Astrocyte of the cerebellum (primary cell): ENCODE results near the gene CROT.

Source experiments
- DNase-seq: peaks from one replicate; pipeline ENCODE4 v3.0.0-alpha.2; 2011; ENCODE audit warnings: low read depth
- H3K4me3 ChIP-seq: 2 replicates; pipeline ENCODE4 v1.5.1; 2011; ENCODE audit warnings: mild to moderate bottlenecking, low read depth, low read length, moderate library complexity
- in situ Hi-C: cut with HindIII; loops from 2 replicates; pipeline ENCODE4 v1.10.0; 2017; ENCODE audit warnings: low sequenced_read_pairs
- TF ChIP-seq, protein P1 (sequence below): IDR thresholded peaks from 2 replicates; pipeline ENCODE4 v1.5.1; 2012; ENCODE audit warnings: low read length, low read depth, moderate library complexity, mild to moderate bottlenecking; ENCODE audit errors: missing control alignments

The CROT gene

GRCh38 chr7:87370660-87371180 is 25.3 kb downstream of the CROT start:
- in situ Hi-C loops, result no loop called here
- no peak for DNase-seq

DNA sequence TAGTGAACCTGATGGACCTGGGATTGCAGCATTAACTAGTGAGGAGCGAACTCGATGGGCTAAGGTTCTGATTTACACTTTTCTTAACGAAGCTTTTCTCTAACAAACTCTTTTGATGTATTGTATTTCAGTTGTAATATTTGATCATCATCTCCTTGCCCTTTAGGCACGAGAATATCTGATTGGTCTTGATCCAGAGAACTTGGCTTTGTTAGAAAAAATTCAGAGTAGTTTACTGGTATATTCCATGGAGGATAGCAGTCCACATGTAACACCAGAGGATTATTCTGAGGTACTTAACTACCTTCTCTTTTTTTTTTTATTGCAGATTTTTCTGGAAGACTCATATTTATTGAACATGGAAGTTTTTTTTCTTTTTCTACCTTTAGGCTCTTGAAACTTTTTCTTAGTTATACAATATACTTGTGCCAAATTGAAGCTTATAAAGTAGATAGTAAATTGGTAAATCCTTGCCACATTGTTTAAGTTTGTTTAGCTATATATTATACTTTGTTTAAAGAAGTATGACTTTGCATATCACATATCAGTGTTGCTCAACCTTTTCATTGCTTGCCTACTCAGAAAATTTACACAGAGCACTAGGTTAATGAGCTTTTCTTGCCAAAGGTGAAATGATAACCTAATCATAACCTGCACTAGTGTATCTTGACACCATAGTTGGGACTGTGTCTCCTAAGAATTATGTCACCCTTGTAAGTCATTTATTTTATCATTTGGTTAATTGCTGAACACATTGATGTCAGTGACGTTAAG is 30.4 kb downstream of the CROT start:
- DNase-seq, result no peak
- no peak overlapping the region for H3K4me3 ChIP-seq
- TF ChIP-seq, protein P1, sequence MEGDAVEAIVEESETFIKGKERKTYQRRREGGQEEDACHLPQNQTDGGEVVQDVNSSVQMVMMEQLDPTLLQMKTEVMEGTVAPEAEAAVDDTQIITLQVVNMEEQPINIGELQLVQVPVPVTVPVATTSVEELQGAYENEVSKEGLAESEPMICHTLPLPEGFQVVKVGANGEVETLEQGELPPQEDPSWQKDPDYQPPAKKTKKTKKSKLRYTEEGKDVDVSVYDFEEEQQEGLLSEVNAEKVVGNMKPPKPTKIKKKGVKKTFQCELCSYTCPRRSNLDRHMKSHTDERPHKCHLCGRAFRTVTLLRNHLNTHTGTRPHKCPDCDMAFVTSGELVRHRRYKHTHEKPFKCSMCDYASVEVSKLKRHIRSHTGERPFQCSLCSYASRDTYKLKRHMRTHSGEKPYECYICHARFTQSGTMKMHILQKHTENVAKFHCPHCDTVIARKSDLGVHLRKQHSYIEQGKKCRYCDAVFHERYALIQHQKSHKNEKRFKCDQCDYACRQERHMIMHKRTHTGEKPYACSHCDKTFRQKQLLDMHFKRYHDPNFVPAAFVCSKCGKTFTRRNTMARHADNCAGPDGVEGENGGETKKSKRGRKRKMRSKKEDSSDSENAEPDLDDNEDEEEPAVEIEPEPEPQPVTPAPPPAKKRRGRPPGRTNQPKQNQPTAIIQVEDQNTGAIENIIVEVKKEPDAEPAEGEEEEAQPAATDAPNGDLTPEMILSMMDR, result no peak
- in situ Hi-C loops, result no loop called here

More at GRCh38 chr7:87370660-87371180, 25.3 kb downstream of the CROT start:
- no peak overlapping the region for H3K4me3 ChIP-seq
- TF ChIP-seq, protein P1, result no peak

- TF ChIP-seq, protein P1, result no peak
- DNase-seq, result no peak
- no peak overlapping the region for H3K4me3 ChIP-seq
- in situ Hi-C loops, result no loop called here
Measured at GRCh38 chr7:87380905-87381304, 35.4 kb downstream of the CROT start.

GRCh38 chr7:87391020-87391701 is 45.7 kb downstream of the CROT start:
- DNase-seq, result no peak
- in situ Hi-C loops, result no loop called here
- no peak overlapping the region for H3K4me3 ChIP-seq
- TF ChIP-seq, protein P1, result no peak

DNA sequence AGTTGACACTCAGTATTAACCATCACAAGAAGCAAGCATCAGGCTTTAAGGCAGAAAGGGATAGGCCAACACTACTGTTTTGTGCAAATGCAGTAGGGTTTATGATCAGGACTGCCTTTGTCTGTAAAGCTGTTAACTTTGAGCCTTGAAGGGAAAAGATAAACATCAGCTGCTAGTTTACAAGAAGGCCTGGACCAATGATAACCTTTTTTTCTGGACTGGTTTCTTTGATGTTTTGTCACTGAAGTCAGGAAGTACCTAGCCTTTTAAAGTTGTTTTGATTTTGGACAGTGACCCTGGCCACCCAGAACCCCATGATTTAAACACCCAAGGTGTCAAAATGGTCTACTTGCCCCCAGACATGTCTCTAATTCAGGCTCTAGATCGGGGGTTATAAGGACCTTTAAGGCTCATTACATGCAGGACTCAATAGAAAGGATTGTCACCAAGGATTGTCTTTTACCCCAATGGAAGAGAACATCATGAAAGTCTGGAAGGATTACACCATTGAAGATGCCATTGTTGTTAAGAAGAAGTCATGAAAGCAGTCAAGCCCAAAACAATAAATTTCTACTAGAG is 50.1 kb downstream of the CROT start:
- DNase-seq, result no peak
- TF ChIP-seq, protein P1, result no peak
- H3K4me3 ChIP-seq, result no peak overlapping the region
- in situ Hi-C loops, result no loop called here

- DNase-seq, result peak; percentile 6
- no peak overlapping the region for H3K4me3 ChIP-seq
- in situ Hi-C loops, result no loop called here
- TF ChIP-seq, protein P1, result no peak
Measured at GRCh38 chr7:87398446-87398845, 53.0 kb downstream of the CROT start.
